LNCaP clone FGC (cell line): Measurements from ENCODE around the gene CPXM2.

Source experiments
- DNase-seq: peaks from one replicate; pipeline ENCODE4 v3.0.0-alpha.2; 2011; ENCODE audit warnings: low read depth
- H3K4me3 ChIP-seq: 2 replicates; pipeline ENCODE4 v1.5.1; 2011; ENCODE audit warnings: mild to moderate bottlenecking, low read depth, low read length, control low read depth
- CTCF ChIP-seq: IDR thresholded peaks from 2 replicates; pipeline ENCODE4 v1.5.1; 2012; ENCODE audit warnings: mild to moderate bottlenecking; ENCODE audit not compliant: control insufficient read depth, insufficient read depth; ENCODE audit errors: extremely low read depth

Gene CPXM2

GRCh38 chr10:123746520-123746919, 145.1 kb downstream of the CPXM2 start:
- DNase-seq, result no peak
- H3K4me3 ChIP-seq, result no peak overlapping the region
- TF ChIP-seq CTCF, result no peak

GRCh38 chr10:123746061-123746460, 145.5 kb downstream of the CPXM2 start:
- no peak for TF ChIP-seq CTCF
- no peak for DNase-seq
- H3K4me3 ChIP-seq, result no peak overlapping the region

- no peak overlapping the region for H3K4me3 ChIP-seq
- no peak for TF ChIP-seq CTCF
- no peak for DNase-seq
Observed at GRCh38 chr10:123744224-123744536, 147.4 kb downstream of the CPXM2 start.

GRCh38 chr10:123743441-123744223, 148.0 kb downstream of the CPXM2 start:
- DNase-seq, result peak; percentile 64
- TF ChIP-seq CTCF, result no peak
- no peak overlapping the region for H3K4me3 ChIP-seq

GRCh38 chr10:123742751-123743440, 148.7 kb downstream of the CPXM2 start:
- no peak overlapping the region for H3K4me3 ChIP-seq
- no peak for TF ChIP-seq CTCF
- no peak for DNase-seq

- TF ChIP-seq CTCF, result no peak
- no peak for DNase-seq
- H3K4me3 ChIP-seq, result no peak overlapping the region
Observed at GRCh38 chr10:123741711-123742110, 149.9 kb downstream of the CPXM2 start.
